ENCODE results near the gene ABCA5. TPM values are rescaled to one million over a fixed set of nuclear protein-coding genes. Genes with fewer than 3 reads are reported as not detected.
"Not testable (repeated sequence)": the region's sequence is repeated elsewhere in the genome, so short reads cannot be mapped to it uniquely, and the experiment has no call there.

ABCA5 gene
- total RNA-seq, 4 donors from 2014 or later = 8.8 to 20.8 (median 11.5) TPM

DNA sequence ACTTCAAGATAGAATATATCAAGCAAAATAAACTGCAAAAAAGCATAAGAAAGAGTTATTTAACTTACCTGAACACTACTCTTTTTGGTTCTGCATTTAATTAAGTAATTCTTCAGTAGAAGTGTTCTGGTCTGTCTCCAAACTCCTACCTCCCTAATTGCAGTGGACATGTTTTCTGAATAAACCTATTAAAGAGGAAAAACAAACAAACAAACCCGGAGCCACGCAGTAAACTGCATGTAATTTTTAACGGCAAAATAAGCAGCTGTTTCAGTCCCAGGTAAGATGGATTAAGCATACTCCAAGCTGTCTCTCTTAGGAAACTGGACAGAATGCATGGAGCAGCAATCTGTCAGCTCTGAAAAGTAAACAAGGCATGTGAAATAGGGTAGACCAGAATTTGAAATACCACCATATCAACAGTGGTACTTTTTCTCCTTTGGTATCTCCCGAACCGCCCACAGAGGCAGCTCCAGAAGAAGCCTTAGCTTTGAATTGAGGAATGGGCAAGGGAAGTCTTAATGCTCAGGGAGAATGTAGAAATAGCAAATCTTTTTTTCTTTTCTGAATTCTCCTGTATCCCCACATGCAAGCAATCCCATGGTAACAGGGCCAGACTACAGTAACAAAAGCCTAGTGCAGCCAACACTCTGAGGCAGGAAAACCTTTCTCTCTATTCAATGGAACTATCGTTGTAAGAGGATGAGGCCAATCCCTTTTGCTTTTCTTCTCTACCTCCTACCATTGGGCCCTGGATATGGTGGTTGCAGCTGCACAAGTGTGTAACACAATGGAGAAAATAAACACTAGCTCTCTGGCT, 12.5 kb downstream of the ABCA5 start:
- Histone ChIP-seq H3K4me3 (no peak overlapping the region), H3K27ac (replicated peaks in 1 of 4) (no peak overlapping the region), H3K4me1 (peaks cover 0 to 9% (median 2%) of the 10 kb centered on the region in 4 donors), H3K27me3 (no peaks in the 10 kb centered on the region), H3K9me3 (no peaks in the 10 kb centered on the region), H3K36me3 (peaks cover 0 to 14% (median 8%) of the 10 kb centered on the region in 4 donors)
- intact Hi-C loops (cut with DNase I) = no loop called here
- WGBS = 61% methylated on average over 6 of the region's 6 CpGs
- TF ChIP-seq, protein P1, sequence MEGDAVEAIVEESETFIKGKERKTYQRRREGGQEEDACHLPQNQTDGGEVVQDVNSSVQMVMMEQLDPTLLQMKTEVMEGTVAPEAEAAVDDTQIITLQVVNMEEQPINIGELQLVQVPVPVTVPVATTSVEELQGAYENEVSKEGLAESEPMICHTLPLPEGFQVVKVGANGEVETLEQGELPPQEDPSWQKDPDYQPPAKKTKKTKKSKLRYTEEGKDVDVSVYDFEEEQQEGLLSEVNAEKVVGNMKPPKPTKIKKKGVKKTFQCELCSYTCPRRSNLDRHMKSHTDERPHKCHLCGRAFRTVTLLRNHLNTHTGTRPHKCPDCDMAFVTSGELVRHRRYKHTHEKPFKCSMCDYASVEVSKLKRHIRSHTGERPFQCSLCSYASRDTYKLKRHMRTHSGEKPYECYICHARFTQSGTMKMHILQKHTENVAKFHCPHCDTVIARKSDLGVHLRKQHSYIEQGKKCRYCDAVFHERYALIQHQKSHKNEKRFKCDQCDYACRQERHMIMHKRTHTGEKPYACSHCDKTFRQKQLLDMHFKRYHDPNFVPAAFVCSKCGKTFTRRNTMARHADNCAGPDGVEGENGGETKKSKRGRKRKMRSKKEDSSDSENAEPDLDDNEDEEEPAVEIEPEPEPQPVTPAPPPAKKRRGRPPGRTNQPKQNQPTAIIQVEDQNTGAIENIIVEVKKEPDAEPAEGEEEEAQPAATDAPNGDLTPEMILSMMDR (IDR thresholded peaks at IDR 0.05) = no peak
- TF ChIP-seq POLR2A (IDR thresholded peaks at IDR 0.05; ENCODE audit: low read depth) = no peak
- TF ChIP-seq POLR2AphosphoS5 (IDR thresholded peaks at IDR 0.05) = no peak
- no peak for TF ChIP-seq EP300 (IDR thresholded peaks at IDR 0.05)
- no peak for DNase-seq (ENCODE audit: extremely low spot score)

DNA sequence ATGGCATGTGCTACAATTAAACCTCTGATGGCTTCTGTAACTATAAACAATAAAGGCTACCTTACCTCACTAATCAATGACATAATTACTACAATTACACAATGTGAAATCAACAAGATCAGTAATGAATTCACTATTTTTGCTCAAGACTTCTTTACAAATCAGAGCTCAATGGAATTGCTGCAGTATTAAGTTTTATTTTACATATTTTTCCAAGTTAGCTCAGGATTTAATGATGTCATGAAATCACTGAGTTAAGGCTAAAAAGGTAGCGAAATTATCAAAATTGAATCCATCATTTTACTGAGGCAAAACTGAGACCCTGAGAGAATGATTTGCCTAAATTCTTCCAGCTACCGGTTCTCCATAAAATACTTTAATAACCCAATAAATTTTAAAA, 21.8 kb downstream of the ABCA5 start:
- no peaks in the 10 kb centered on the region for H3K9me3 ChIP-seq
- TF ChIP-seq POLR2A (IDR thresholded peaks at IDR 0.05; ENCODE audit: low read depth) = no peak
- no peaks in the 10 kb centered on the region for H3K4me1 ChIP-seq
- 92% methylated on average over 2 of the region's 2 CpGs for WGBS
- H3K4me3 ChIP-seq = no peak overlapping the region
- H3K36me3 ChIP-seq = peaks cover 4 to 31% (median 21%) of the 10 kb centered on the region in 4 donors
- no peak overlapping the region for H3K27ac ChIP-seq (replicated peaks in 1 of 4)
- no peak for DNase-seq (ENCODE audit: extremely low spot score)
- no peaks in the 10 kb centered on the region for H3K27me3 ChIP-seq
- intact Hi-C loops (cut with DNase I) = no loop called here

DNA sequence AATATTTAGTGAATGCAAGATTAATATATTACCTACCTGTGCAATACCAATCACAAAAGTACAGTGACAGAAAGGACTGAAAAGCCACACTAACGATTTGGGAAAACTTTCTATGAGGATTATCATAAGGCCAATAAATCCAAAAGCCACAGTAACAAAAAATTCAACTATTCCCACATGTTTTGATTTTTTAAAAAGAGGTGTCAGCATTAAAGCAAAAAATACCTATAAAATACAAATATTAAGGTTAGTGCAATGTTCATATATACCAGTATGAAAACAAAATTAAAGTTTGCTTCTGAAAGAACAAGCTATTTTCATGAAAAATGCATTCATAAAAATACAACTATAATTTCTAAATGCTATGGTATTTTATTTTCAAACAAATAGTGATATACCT, 24.3 kb downstream of the ABCA5 start:
- DNase-seq (ENCODE audit: extremely low spot score) = no peak
- intact Hi-C loops (cut with DNase I) = no loop called here
- WGBS = 87% methylated on average over 1 of the region's 1 CpG
- Histone ChIP-seq H3K27ac (replicated peaks in 1 of 4) (no peak overlapping the region), H3K27me3 (no peaks in the 10 kb centered on the region), H3K9me3 (no peaks in the 10 kb centered on the region), H3K4me1 (no peaks in the 10 kb centered on the region), H3K4me3 (no peak overlapping the region), H3K36me3 (peaks cover 3 to 34% (median 11%) of the 10 kb centered on the region in 4 donors)
- TF ChIP-seq POLR2A (IDR thresholded peaks at IDR 0.05; ENCODE audit: low read depth) = no peak
- no peak for TF ChIP-seq EP300 (IDR thresholded peaks at IDR 0.05)
- no peak for TF ChIP-seq POLR2AphosphoS5 (IDR thresholded peaks at IDR 0.05)
- TF ChIP-seq, protein P1 (IDR thresholded peaks at IDR 0.05) = no peak

DNA sequence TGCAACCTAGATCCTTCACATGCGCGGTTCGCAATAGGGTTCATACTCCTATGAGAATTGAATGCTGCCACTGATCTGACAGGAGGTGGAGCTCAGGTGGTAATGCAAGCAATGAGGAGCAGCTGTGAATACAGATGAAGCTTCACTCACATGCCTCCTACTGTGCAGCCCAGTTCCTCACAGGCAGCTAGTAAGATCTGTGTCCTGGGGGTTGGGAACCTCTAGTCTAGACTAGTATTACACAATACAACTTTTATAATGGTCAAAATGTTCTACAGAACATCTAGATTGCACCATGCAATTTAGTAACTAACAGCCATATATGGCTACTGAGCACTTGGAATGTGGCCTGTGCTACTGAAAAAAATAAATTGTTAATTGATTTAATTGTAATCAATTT, 26.7 kb downstream of the ABCA5 start:
- intact Hi-C loops (cut with DNase I) = no loop called here
- H3K27me3 ChIP-seq = no peaks in the 10 kb centered on the region
- H3K27ac ChIP-seq (replicated peaks in 1 of 4) = no peak overlapping the region
- TF ChIP-seq POLR2A (IDR thresholded peaks at IDR 0.05; ENCODE audit: low read depth) (no peak), EP300 (IDR thresholded peaks at IDR 0.05) (no peak), POLR2AphosphoS5 (IDR thresholded peaks at IDR 0.05) (no peak)
- TF ChIP-seq, protein P1 (IDR thresholded peaks at IDR 0.05) = no peak
- WGBS = 97% methylated on average over 3 of the region's 3 CpGs
- DNase-seq (ENCODE audit: extremely low spot score) = no peak
- H3K36me3 ChIP-seq = peaks cover 6 to 44% (median 18%) of the 10 kb centered on the region in 4 donors
- no peak overlapping the region for H3K4me3 ChIP-seq
- no peaks in the 10 kb centered on the region for H3K4me1 ChIP-seq
- H3K9me3 ChIP-seq = no peaks in the 10 kb centered on the region

DNA sequence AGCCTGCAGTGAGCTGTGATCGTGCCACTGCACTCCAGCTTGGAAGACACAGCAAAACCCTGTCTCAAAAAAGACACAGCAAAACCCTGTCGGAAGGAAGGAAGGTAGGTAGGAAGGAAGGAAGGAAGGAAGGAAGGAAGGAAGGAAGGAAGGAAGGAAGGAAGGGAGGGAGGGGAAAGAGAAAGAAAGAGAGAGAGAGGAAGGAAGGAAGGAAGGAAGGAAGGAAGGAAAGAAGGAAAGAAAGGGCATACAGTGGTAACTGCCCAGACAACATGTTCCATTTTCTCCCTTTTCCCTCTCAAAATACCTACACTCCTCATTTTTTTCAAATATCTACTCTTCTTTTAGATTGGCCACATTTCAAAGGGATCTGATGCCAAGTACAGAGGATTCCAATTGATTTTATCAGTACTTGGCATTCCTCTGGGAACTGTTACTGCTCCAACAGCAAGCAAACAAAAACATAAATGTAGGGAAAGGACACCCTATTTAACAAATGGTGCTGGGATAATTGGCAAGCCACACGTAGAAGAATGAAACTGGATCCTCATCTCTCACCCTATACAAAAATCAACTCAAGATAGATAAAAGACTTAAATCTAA, 28.7 kb downstream of the ABCA5 start:
- peaks cover 13 to 59% (median 28%) of the 10 kb centered on the region in 4 donors for H3K36me3 ChIP-seq

More for the DNA sequence above, 28.7 kb downstream of the ABCA5 start:
- H3K9me3 ChIP-seq; intact Hi-C loops (cut with DNase I); H3K27ac ChIP-seq (replicated peaks in 1 of 4); H3K27me3 ChIP-seq; H3K4me1 ChIP-seq; DNase-seq (ENCODE audit: extremely low spot score); H3K4me3 ChIP-seq: not testable (repeated sequence)
- 80% methylated on average over 3 of the region's 3 CpGs for WGBS

Measured in esophagus muscularis mucosa (tissue), 4 donors.